Activated T-cell treated with anti-CD3 and anti-CD28 coated beads, Interleukin-2, amount 50 U/mL, for 24 hours (primary cell): ENCODE measurements around the gene ZCWPW1.
"Not testable (repeated sequence)": the region's sequence is repeated elsewhere in the genome, so short reads cannot be mapped to it uniquely, and the experiment has no call there.

ENCODE experiments used
- DNase-seq: peaks from one replicate; pipeline ENCODE4 v3.0.0-alpha.2; 2020
- H3K27ac Mint-ChIP-seq: 2 replicates; pipeline ENCODE4 v1.8.0; 2020; ENCODE audit warnings: mild to moderate bottlenecking, mixed read lengths
- H3K27me3 Mint-ChIP-seq: 2 replicates; pipeline ENCODE4 v1.8.0; 2020; ENCODE audit warnings: mixed read lengths
- H3K36me3 Mint-ChIP-seq: 2 replicates; pipeline ENCODE4 v1.8.0; 2020; ENCODE audit warnings: low read depth, mixed read lengths
- H3K4me1 Mint-ChIP-seq: 2 replicates; pipeline ENCODE4 v1.8.0; 2020; ENCODE audit warnings: low read depth, mixed read lengths
- H3K4me3 Mint-ChIP-seq: 2 replicates; pipeline ENCODE4 v1.8.0; 2020; ENCODE audit warnings: mild to moderate bottlenecking, moderate library complexity, mixed read lengths
- H3K9me3 Mint-ChIP-seq: 2 replicates; pipeline ENCODE4 v1.8.0; 2020; ENCODE audit warnings: mixed read lengths

Gene ZCWPW1

GRCh38 chr7:100387695-100388094 is 40.8 kb downstream of the ZCWPW1 start:
- Mint-ChIP-seq H3K4me3 (no peak overlapping the region), H3K9me3 (no peaks in the 10 kb centered on the region), H3K4me1 (peaks cover 7% of the 10 kb centered on the region), H3K36me3 (no peaks in the 10 kb centered on the region), H3K27me3 (peaks cover 19% of the 10 kb centered on the region), H3K27ac (no peak overlapping the region)
- no peak for DNase-seq

- H3K27ac Mint-ChIP-seq = no peak overlapping the region
- peaks cover 14% of the 10 kb centered on the region for H3K27me3 Mint-ChIP-seq
- no peaks in the 10 kb centered on the region for H3K36me3 Mint-ChIP-seq
- no peak overlapping the region for H3K4me3 Mint-ChIP-seq
- H3K4me1 Mint-ChIP-seq = peaks cover 11% of the 10 kb centered on the region
- H3K9me3 Mint-ChIP-seq = no peaks in the 10 kb centered on the region
- DNase-seq = no peak
These were observed 41.6 kb downstream of the ZCWPW1 start for GRCh38 chr7:100386940-100387339.

- Mint-ChIP-seq H3K9me3 (no peaks in the 10 kb centered on the region), H3K27ac (no peak overlapping the region), H3K36me3 (no peaks in the 10 kb centered on the region), H3K4me1 (peaks cover 11% of the 10 kb centered on the region), H3K4me3 (no peak overlapping the region), H3K27me3 (peaks cover 5% of the 10 kb centered on the region)
- no peak for DNase-seq
These were observed 43.7 kb downstream of the ZCWPW1 start for GRCh38 chr7:100384628-100385294.

- not testable (repeated sequence) for H3K27me3 Mint-ChIP-seq, H3K4me3 Mint-ChIP-seq, H3K9me3 Mint-ChIP-seq, DNase-seq, H3K27ac Mint-ChIP-seq, H3K36me3 Mint-ChIP-seq
- peaks cover 11% of the 10 kb centered on the region for H3K4me1 Mint-ChIP-seq
These were observed 46.2 kb downstream of the ZCWPW1 start for GRCh38 chr7:100382234-100382853.

- not testable (repeated sequence) for H3K4me3 Mint-ChIP-seq, H3K27me3 Mint-ChIP-seq, H3K27ac Mint-ChIP-seq
These were observed 46.8 kb downstream of the ZCWPW1 start for GRCh38 chr7:100381531-100382233.

GRCh38 chr7:100380196-100380595 is 48.3 kb downstream of the ZCWPW1 start:
- DNase-seq = no peak
- no peaks in the 10 kb centered on the region for H3K9me3 Mint-ChIP-seq
- no peaks in the 10 kb centered on the region for H3K27me3 Mint-ChIP-seq
- H3K4me3 Mint-ChIP-seq = no peak overlapping the region
- no peaks in the 10 kb centered on the region for H3K36me3 Mint-ChIP-seq
- H3K27ac Mint-ChIP-seq = no peak overlapping the region
- peaks cover 11% of the 10 kb centered on the region for H3K4me1 Mint-ChIP-seq

More at GRCh38 chr7:100381531-100382233, 46.8 kb downstream of the ZCWPW1 start:
- H3K4me1 Mint-ChIP-seq = peaks cover 11% of the 10 kb centered on the region
- H3K36me3 Mint-ChIP-seq, H3K9me3 Mint-ChIP-seq, DNase-seq: not testable (repeated sequence)

- Mint-ChIP-seq H3K27me3 (no peaks in the 10 kb centered on the region), H3K4me1 (peaks cover 14% of the 10 kb centered on the region), H3K27ac (no peak overlapping the region), H3K9me3 (no peaks in the 10 kb centered on the region), H3K4me3 (no peak overlapping the region), H3K36me3 (no peaks in the 10 kb centered on the region)
- no peak for DNase-seq
These were observed 50.3 kb downstream of the ZCWPW1 start for GRCh38 chr7:100378114-100378755.

GRCh38 chr7:100376066-100376465 is 52.4 kb downstream of the ZCWPW1 start:
- DNase-seq = no peak
- Mint-ChIP-seq H3K4me3 (no peak overlapping the region), H3K36me3 (no peaks in the 10 kb centered on the region), H3K4me1 (peaks cover 23% of the 10 kb centered on the region), H3K27ac (no peak overlapping the region), H3K27me3 (no peaks in the 10 kb centered on the region), H3K9me3 (no peaks in the 10 kb centered on the region)

GRCh38 chr7:100374601-100375000 is 53.9 kb downstream of the ZCWPW1 start:
- Mint-ChIP-seq H3K27ac (peak overlapping the region; percentile 10), H3K4me1 (peaks cover 23% of the 10 kb centered on the region), H3K27me3 (no peaks in the 10 kb centered on the region), H3K9me3 (no peaks in the 10 kb centered on the region), H3K36me3 (no peaks in the 10 kb centered on the region), H3K4me3 (no peak overlapping the region)
- DNase-seq = no peak

GRCh38 chr7:100373870-100374598 is 54.5 kb downstream of the ZCWPW1 start:
- H3K4me1 Mint-ChIP-seq = peaks cover 24% of the 10 kb centered on the region
- DNase-seq, H3K9me3 Mint-ChIP-seq, H3K36me3 Mint-ChIP-seq, H3K4me3 Mint-ChIP-seq, H3K27me3 Mint-ChIP-seq: not testable (repeated sequence)
- peak overlapping the region; percentile 10 for H3K27ac Mint-ChIP-seq

GRCh38 chr7:100373261-100373831 is 55.2 kb downstream of the ZCWPW1 start, which contains the start of gene PILRA:
Gene PILRA, plus strand, starts transcription at chr7:100373487. Its CDS starts 170 bp downstream, at chr7:100373657.
- Mint-ChIP-seq H3K9me3 (no peaks in the 10 kb centered on the region), H3K27me3 (no peaks in the 10 kb centered on the region), H3K4me1 (peaks cover 27% of the 10 kb centered on the region), H3K36me3 (peaks cover 8% of the 10 kb centered on the region), H3K4me3 (no peak within 1 kb of the TSS), H3K27ac (peak within 1 kb of the TSS; percentile 87)
- no peak for DNase-seq

GRCh38 chr7:100372694-100373093 is 55.8 kb downstream of the ZCWPW1 start:
- no peak for DNase-seq
- Mint-ChIP-seq H3K27ac (peak overlapping the region; percentile 87), H3K9me3 (no peaks in the 10 kb centered on the region), H3K36me3 (peaks cover 13% of the 10 kb centered on the region), H3K4me1 (peaks cover 28% of the 10 kb centered on the region), H3K4me3 (no peak overlapping the region), H3K27me3 (no peaks in the 10 kb centered on the region)

GRCh38 chr7:100372256-100372655 is 56.2 kb downstream of the ZCWPW1 start:
- Mint-ChIP-seq H3K27ac (peak overlapping the region; percentile 87), H3K27me3 (no peaks in the 10 kb centered on the region), H3K9me3 (no peaks in the 10 kb centered on the region), H3K4me3 (no peak overlapping the region), H3K4me1 (peaks cover 32% of the 10 kb centered on the region), H3K36me3 (peaks cover 18% of the 10 kb centered on the region)
- DNase-seq = peak; percentile 57
